Left lung (tissue), 10 donors: ENCODE results near the gene APLP2. TPM values are rescaled to one million over a fixed set of nuclear protein-coding genes. Genes with fewer than 3 reads are reported as not detected.

ENCODE experiments used
- ATAC-seq: fragments of 200-7000 bp; cut with Tn5 transposase; one replicate; pipeline ENCODE4 v1.9.1; 2020; ENCODE audit warnings: moderate library complexity
- DNase-seq, 4 donors: peaks; one replicate each; pipeline ENCODE4 v3.0.0-alpha.2; 2013 to 2020
- H3K27ac ChIP-seq, 2 donors: fragments of 200-600 bp; sonication (generic) in 1 of 2; one replicate each; pipeline versions ENCODE4 v1.5.0 to v1.8.0; 2020 to 2021
- H3K27me3 ChIP-seq, 2 donors: fragments of 200-600 bp; sonication (generic) in 1 of 2; one replicate each; pipeline versions ENCODE4 v1.5.0 to v1.8.0; 2020 to 2021
- H3K36me3 ChIP-seq, 2 donors: fragments of 200-600 bp; sonication (generic) in 1 of 2; one replicate each; pipeline versions ENCODE4 v1.5.0 to v1.8.0; 2020 to 2021
- H3K4me1 ChIP-seq, 2 donors: fragments of 200-600 bp; one replicate each; pipeline ENCODE4 v1.8.0; 2021
- H3K4me3 ChIP-seq, 2 donors: fragments of 200-600 bp; sonication (generic) in 1 of 2; one replicate each; pipeline versions ENCODE4 v1.5.0 to v1.8.0; 2020 to 2021; ENCODE audit warnings: mild to moderate bottlenecking in 1 of 2
- H3K9me3 ChIP-seq, 2 donors: fragments of 200-600 bp; sonication (generic) in 1 of 2; one replicate each; pipeline versions ENCODE4 v1.5.0 to v1.8.0; 2020 to 2021
- intact Hi-C, 2 donors: fragments of 100-400 bp; cut with DNase I; formaldehyde crosslinking; loops; one replicate each; pipeline versions ENCODE4 v1.11.2 to v1.14.2; 2022
- polyA plus RNA-seq, 6 donors: library from polyadenylated mRNA; unstranded; fragments of 120-200 nt; gene quantifications; one replicate each; pipeline ENCODE4 v1.2.1, GENCODE V29; 2013; ENCODE audit not compliant: insufficient read length in 6 of 6
- total RNA-seq, 2 donors: library from RNA; stranded (reverse); fragmentation: NEBNext Ultra II Directional; extraction: Animal tissue kit (Norgen Biotek cat#: 25700); gene quantifications; one replicate each; pipeline ENCODE4 v1.2.1, GENCODE V29; 2021
- TF ChIP-seq, protein P1 (sequence below), 2 donors: fragments of 200-600 bp; sonication (generic) in 1 of 2; IDR thresholded peaks; one replicate each; pipeline versions ENCODE4 v1.5.0 to v1.8.0; 2021; ENCODE audit warnings: antibody characterized with exemption in 2 of 2
- donor health status: DM: no; HTN: yes; CAD: no.
- donor health status: DM: no; HTN: no; CAD: no.

The APLP2 gene
- total and polyA plus RNA-seq, 8 donors = 405 to 646 (median 486) TPM

DNA sequence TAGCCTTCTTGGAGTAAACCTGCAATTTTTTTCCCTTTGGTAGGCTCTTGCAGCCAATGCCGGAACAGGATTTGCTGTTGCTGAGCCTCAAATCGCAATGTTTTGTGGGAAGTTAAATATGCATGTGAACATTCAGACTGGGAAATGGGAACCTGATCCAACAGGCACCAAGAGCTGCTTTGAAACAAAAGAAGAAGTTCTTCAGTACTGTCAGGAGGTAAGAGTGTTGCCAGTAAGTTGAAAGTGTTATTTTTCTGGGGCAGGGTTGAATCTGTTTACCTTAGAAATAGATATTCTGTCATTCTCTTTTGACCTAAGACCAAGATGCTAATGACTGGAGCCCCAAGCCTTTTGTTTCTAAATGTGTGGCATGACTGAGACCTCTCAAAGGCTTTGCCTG, 39.7 kb downstream of the APLP2 start:
- no peak for DNase-seq

DNA sequence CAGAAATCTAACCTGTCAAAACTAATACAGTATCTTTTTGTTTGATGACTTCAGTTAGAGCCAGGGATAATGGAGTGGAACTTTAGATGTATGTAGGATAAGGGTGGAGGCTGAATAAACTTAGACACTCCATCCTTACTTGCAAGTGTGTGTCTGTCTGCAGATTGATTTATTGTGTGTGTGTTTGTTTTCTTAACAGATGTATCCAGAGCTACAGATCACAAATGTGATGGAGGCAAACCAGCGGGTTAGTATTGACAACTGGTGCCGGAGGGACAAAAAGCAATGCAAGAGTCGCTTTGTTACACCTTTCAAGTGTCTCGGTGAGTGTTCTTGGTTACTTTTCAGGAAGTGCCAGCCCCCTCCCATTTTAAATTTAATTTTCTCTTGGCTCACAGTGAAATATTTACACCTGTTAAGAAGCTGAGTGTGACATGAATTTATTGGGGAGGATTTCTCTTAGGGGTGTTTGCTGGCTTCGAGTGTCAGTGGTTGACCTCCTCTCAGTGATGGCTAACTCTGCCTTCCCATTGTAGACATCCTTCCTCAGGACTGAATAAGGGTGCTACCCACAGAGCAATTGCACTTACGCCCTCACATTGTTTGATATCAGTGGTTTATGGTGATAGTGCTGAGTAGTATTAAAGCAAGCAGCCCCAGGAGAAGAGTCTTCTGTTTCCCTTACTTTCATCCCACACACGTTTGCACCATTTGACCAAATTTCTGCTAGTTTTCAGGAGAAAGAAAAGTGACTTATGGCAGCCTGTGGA, 40.8 kb downstream of the APLP2 start:
- H3K4me3 ChIP-seq = no peak overlapping the region
- DNase-seq (no peak), ATAC-seq (no peak)
- TF ChIP-seq, protein P1, sequence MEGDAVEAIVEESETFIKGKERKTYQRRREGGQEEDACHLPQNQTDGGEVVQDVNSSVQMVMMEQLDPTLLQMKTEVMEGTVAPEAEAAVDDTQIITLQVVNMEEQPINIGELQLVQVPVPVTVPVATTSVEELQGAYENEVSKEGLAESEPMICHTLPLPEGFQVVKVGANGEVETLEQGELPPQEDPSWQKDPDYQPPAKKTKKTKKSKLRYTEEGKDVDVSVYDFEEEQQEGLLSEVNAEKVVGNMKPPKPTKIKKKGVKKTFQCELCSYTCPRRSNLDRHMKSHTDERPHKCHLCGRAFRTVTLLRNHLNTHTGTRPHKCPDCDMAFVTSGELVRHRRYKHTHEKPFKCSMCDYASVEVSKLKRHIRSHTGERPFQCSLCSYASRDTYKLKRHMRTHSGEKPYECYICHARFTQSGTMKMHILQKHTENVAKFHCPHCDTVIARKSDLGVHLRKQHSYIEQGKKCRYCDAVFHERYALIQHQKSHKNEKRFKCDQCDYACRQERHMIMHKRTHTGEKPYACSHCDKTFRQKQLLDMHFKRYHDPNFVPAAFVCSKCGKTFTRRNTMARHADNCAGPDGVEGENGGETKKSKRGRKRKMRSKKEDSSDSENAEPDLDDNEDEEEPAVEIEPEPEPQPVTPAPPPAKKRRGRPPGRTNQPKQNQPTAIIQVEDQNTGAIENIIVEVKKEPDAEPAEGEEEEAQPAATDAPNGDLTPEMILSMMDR (IDR thresholded peaks at IDR 0.05) = no peak
- no peak overlapping the region for H3K27ac ChIP-seq
- H3K27me3 ChIP-seq = no peaks in the 10 kb centered on the region
- intact Hi-C loops = no loop called here
- H3K9me3 ChIP-seq = no peaks in the 10 kb centered on the region
- H3K36me3 ChIP-seq = peaks cover 0 to 40% of the 10 kb centered on the region in 2 donors
- peaks cover 0 to 24% of the 10 kb centered on the region in 2 donors for H3K4me1 ChIP-seq

More for the DNA sequence above, 39.7 kb downstream of the APLP2 start:
- ATAC-seq = no peak
- TF ChIP-seq, protein P1 (IDR thresholded peaks at IDR 0.05) = no peak
- Histone ChIP-seq H3K27me3 (no peaks in the 10 kb centered on the region), H3K4me1 (peaks cover 0 to 16% of the 10 kb centered on the region in 2 donors), H3K36me3 (peaks cover 0 to 40% of the 10 kb centered on the region in 2 donors), H3K27ac (peak overlapping the region in 1 of 2 donors; percentile 26), H3K4me3 (no peak overlapping the region), H3K9me3 (no peaks in the 10 kb centered on the region)
- intact Hi-C loops = no loop called here

DNA sequence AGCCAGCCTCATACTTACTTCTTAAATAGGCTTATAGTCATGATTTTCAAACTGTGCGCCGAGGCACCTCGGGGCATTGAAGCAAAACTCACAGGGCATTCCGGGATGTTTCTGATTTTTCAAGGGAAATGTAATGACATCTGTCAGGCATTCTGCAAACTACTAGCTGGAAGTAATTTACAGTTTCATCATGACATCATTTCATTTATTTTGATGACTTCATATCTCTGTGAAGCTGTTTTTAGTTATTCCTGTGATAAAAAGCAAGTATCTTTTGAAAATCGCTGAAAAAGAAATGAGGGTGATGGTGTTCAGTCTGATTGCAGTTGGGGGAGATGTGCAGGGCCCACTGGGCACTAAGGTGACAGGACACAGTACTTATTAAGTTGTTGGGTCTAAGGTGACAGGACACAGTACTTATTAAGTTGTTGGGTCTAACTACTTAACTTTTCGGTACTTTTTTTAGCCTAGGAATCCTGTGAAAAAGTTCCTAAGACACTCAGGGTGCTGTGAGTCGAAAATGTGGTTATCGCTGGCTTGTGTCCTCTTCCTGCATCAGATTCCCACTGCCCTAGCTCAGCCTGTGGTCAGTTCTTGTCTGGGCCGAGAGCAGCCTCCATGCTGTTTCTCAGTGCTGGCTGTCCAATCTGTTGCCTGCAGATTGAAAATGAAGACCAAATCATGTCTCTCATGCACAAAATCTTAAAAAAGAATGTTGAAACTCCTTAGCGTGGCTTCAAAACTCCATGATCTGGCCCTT, 42.6 kb downstream of the APLP2 start:
- Histone ChIP-seq H3K9me3 (no peaks in the 10 kb centered on the region), H3K4me3 (no peak overlapping the region), H3K27me3 (no peaks in the 10 kb centered on the region), H3K36me3 (peaks cover 0 to 40% of the 10 kb centered on the region in 2 donors), H3K4me1 (peaks cover 0 to 14% of the 10 kb centered on the region in 2 donors), H3K27ac (no peak overlapping the region)
- TF ChIP-seq, protein P1 (IDR thresholded peaks at IDR 0.05) = no peak
- intact Hi-C loops = no loop called here
- no peak for DNase-seq
- no peak for ATAC-seq

DNA sequence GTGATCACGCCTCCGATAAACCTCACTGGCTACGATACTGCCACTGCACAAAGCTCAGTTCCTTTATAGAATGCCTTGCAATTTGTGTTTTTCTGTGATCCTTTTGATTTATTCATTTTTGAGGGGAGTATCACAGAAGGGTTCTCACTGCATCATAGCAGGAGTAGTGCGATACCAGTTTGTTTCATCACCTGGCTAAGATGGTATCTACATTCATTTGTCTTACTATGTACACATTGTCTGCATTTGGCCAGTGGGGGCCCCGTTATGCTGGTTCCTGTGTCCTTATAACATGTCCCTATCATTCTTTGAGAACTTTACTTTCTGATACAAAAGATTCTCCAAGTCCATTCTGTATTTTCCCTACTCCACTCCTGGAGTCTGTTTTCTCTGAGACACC, 44.6 kb downstream of the APLP2 start:
- no peak for ATAC-seq
- peaks cover 0 to 40% of the 10 kb centered on the region in 2 donors for H3K36me3 ChIP-seq
- TF ChIP-seq, protein P1 (IDR thresholded peaks at IDR 0.05) = no peak
- H3K27ac ChIP-seq = no peak overlapping the region
- peaks cover 0 to 31% of the 10 kb centered on the region in 2 donors for H3K4me1 ChIP-seq
- no peak overlapping the region for H3K4me3 ChIP-seq
- intact Hi-C loops = no loop called here
- DNase-seq = no peak
- no peaks in the 10 kb centered on the region for H3K27me3 ChIP-seq
- H3K9me3 ChIP-seq = no peaks in the 10 kb centered on the region

DNA sequence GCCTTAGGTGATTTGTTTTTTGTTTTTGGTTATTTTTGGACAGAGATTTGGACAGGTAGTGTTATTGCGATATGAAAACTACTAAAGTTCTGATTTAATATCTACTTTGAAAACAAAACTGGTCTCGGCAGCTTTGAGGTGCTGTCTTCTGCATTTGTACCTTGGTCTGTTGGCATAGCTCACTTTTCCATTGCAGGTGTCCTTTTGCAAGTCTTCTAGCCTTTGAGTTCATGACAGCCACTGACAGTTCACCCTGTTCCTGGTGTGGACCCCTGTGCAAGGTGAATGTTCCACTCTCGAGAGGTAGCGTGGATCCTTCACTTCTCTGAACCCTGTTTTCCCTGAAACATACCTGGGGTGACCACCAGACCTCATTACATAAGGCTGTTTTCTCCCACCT, 45.0 kb downstream of the APLP2 start:
- intact Hi-C loops = no loop called here

More for the DNA sequence above, 45.0 kb downstream of the APLP2 start:
- Histone ChIP-seq H3K27ac (no peak overlapping the region), H3K9me3 (no peaks in the 10 kb centered on the region), H3K27me3 (no peaks in the 10 kb centered on the region), H3K36me3 (peaks cover 0 to 40% of the 10 kb centered on the region in 2 donors), H3K4me3 (no peak overlapping the region), H3K4me1 (peaks cover 0 to 31% of the 10 kb centered on the region in 2 donors)
- DNase-seq (no peak), ATAC-seq (no peak)
- TF ChIP-seq, protein P1 (IDR thresholded peaks at IDR 0.05) = no peak
